Mucosa of rectum (tissue), 2 donors: ENCODE measurements around the gene ASCL2.

ENCODE experiments used
- H3K27ac ChIP-seq, 2 donors: one replicate each; pipeline ENCODE4 v1.7.0; 2013; ENCODE audit warnings: inconsistent platforms in 2 of 2, low read depth in 2 of 2, low read length in 2 of 2
- H3K27me3 ChIP-seq, 2 donors: one replicate each; pipeline ENCODE4 v1.7.0; 2013; ENCODE audit warnings: low read length in 2 of 2; ENCODE audit not compliant: control insufficient read depth in 2 of 2, insufficient read depth in 2 of 2
- H3K36me3 ChIP-seq, 2 donors: one replicate each; pipeline ENCODE4 v1.7.0; 2013; ENCODE audit warnings: low read length in 2 of 2; ENCODE audit not compliant: control insufficient read depth in 2 of 2, insufficient read depth in 2 of 2
- H3K4me1 ChIP-seq, 2 donors: one replicate each; pipeline ENCODE4 v1.7.0; 2013; ENCODE audit warnings: low read length in 2 of 2, mild to moderate bottlenecking in 1 of 2; ENCODE audit not compliant: control insufficient read depth in 2 of 2, insufficient read depth in 2 of 2
- H3K4me3 ChIP-seq, 2 donors: one replicate each; pipeline ENCODE4 v1.7.0; 2013; ENCODE audit warnings: low read length in 2 of 2
- H3K9ac ChIP-seq, 2 donors: one replicate each; pipeline ENCODE4 v1.7.0; 2013; ENCODE audit warnings: low read length in 2 of 2, low read depth in 1 of 2, mild to moderate bottlenecking in 1 of 2
- H3K9me3 ChIP-seq, 2 donors: one replicate each; pipeline ENCODE4 v1.7.0; 2013; ENCODE audit warnings: low read length in 2 of 2; ENCODE audit not compliant: control insufficient read depth in 2 of 2
- donor health status: healthy.
- donor health status: Normal muscosa, but diverticular disease.

ASCL2 gene

DNA sequence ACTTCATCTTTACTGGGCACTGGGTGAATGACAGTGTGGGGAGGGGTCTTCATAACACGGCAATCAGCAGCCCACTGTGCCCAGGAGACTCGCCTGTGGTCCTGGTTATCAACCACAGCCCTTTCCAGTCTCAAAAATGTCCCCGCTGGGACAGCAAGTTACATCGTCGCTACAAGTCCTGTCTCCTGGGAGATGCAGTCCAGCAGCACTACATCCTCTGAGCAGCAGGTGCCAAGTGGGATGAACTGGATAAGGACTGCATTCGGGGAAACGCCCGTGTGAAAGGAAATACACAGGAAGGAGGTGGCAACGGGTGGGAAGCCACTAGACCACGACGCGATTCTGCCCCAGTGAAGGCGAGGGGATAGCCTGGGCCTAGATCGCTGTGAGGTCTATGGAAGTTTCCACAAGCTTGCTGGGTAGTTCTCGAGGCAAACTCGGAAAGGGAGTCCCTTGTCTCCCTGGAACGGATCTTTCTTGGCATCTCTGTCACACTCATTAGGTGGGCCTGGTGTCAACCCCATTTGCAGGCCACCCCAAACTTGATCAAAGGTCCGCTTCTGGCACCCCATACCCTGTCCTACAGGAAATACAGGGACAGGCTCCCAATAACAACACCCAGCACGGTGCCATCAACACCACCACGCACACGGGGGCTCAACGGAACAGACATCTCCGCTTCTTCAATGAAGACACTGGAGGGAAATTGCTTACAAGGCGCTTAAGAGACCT, 4.4 kb downstream of the ASCL2 start:
- Histone ChIP-seq H3K9ac (no peak overlapping the region), H3K4me3 (peak overlapping the region in 1 of 2 donors; percentile 26), H3K27me3 (peaks cover 0 to 9% of the 10 kb centered on the region in 2 donors)

DNA sequence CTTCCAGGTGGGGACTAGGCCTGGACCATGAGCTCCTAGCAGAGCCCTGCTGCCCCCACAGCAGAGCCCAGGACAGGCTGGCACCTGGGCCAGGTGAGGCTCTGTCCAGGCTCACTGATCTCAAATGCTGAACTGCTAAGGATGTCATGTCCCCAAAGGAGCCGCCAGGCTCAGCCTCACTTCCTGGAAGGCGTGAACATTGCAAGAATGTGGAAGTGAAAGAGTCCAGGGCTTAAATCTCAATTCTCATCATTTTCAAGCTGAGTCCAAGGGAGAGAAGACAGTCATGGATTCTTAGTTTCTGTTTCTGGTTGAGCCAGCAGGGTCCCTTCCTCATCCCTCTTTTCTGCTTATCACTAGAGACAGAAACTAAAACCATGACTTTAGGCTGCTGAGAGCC, 5.0 kb downstream of the ASCL2 start:
- H3K36me3 ChIP-seq = no peaks in the 10 kb centered on the region
- no peak overlapping the region for H3K9ac ChIP-seq
- H3K27ac ChIP-seq = peak overlapping the region; percentile 32 to 52
- no peaks in the 10 kb centered on the region for H3K9me3 ChIP-seq
- H3K4me1 ChIP-seq = peaks cover 2 to 7% of the 10 kb centered on the region in 2 donors
- H3K27me3 ChIP-seq = peaks cover 0 to 3% of the 10 kb centered on the region in 2 donors
- peak overlapping the region in 1 of 2 donors; percentile 26 for H3K4me3 ChIP-seq

More for the DNA sequence above, 4.4 kb downstream of the ASCL2 start:
- H3K9me3 ChIP-seq = no peaks in the 10 kb centered on the region
- peaks cover 2 to 8% of the 10 kb centered on the region in 2 donors for H3K4me1 ChIP-seq
- H3K27ac ChIP-seq = peak overlapping the region; percentile 32 to 52
- no peaks in the 10 kb centered on the region for H3K36me3 ChIP-seq

DNA sequence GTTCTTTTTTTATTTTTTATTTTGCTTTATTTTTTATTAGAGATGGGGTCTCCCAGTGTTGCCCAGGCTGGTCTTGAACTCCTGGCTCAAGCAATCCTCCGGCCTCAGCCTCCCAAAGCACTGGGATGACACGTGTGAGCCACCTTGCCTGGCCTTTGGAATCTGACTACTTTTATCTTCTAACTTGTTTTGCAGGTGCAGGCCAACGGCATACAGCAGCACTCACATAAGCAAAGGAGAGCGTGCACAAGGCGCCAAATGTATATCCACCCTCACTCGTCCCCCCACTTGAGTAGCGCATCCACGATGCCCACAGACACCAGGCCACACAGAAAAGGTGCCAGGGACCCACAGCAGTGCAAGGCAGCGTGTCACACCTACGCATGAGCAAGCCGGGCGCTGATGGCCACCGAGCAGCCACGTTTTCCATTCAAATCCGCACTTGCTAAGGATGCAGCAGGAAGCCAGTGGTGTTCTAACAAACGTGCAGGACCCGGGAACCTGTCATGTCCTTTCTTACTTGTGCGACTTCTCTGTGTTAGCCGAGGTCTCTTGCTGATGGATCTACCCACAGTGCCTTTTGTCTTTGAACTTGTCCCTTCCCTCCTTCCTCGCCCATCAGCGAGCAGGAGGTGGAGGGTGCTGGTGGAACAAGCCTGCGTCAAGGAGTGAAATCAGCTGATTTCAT, 5.9 kb downstream of the ASCL2 start:
- Histone ChIP-seq H3K4me3 (no peak overlapping the region), H3K9ac (no peak overlapping the region), H3K27me3 (peaks cover 0 to 3% of the 10 kb centered on the region in 2 donors), H3K27ac (no peak overlapping the region), H3K36me3 (no peaks in the 10 kb centered on the region), H3K4me1 (peaks cover 0 to 2% of the 10 kb centered on the region in 2 donors), H3K9me3 (no peaks in the 10 kb centered on the region)

DNA sequence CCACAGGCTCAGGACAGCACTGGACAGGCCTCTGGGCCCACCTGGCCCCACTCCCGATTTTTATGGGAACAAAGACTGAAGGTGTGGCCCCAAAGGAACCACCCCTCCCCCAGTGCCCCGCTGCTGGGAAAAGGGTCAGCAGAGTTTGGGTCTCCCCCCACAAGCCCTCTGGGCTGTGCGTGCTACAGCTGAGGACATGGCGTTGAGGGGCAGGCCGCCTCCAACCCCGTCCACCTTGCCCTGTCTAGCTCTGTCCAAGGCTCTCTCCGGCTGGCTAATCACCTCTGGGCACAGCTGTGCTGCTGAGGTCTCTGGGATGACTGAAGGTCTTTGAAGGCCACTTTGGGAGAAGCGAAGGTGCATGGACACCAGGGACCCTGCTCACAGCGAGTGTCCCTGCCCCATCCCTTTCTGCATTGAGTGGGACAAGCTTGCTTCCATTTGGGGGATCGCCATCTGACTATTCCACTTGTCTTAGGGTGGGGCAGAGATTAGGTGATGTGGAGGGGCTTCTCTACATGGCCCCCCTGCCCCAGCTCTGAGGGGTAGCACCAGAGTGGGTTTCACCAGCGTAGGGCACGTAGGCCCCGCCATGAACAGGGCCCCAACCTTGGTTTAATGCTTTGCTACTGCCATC, 6.5 kb downstream of the ASCL2 start:
- Histone ChIP-seq H3K36me3 (no peaks in the 10 kb centered on the region), H3K27me3 (peaks cover 0 to 3% of the 10 kb centered on the region in 2 donors), H3K27ac (no peak overlapping the region)

DNA sequence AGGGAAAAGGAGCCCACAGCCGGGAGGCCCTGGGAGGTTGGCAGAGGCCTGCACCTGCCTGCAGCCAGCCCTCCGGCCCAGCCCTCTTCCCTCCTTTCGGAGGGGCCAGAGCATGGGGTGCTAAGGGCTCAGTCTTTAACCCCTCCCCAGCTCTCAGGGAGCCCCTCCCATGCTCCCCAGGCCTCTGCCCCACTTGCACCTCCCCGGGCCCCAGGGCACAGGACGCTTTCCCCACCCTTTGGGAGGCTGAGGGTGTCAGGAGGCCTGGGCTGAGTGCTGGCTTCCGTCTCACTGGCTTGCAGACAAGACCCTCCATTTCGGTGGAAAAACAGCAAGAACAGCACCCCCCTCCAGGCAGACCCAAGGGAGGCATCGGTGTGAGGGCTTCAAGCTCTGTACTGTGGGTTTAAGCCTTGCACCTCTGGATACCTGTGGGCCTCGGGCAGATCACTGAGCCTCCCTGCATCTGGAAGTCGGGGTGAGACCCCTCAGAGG, 7.3 kb downstream of the ASCL2 start:
- Histone ChIP-seq H3K4me1 (peaks cover 0 to 2% of the 10 kb centered on the region in 2 donors), H3K9ac (no peak overlapping the region), H3K27ac (no peak overlapping the region), H3K27me3 (peaks cover 0 to 2% of the 10 kb centered on the region in 2 donors), H3K4me3 (no peak overlapping the region), H3K9me3 (no peaks in the 10 kb centered on the region), H3K36me3 (no peaks in the 10 kb centered on the region)

More for the DNA sequence above, 6.5 kb downstream of the ASCL2 start:
- H3K9me3 ChIP-seq = no peaks in the 10 kb centered on the region
- H3K4me1 ChIP-seq = peaks cover 0 to 2% of the 10 kb centered on the region in 2 donors
- H3K4me3 ChIP-seq = no peak overlapping the region
- no peak overlapping the region for H3K9ac ChIP-seq

DNA sequence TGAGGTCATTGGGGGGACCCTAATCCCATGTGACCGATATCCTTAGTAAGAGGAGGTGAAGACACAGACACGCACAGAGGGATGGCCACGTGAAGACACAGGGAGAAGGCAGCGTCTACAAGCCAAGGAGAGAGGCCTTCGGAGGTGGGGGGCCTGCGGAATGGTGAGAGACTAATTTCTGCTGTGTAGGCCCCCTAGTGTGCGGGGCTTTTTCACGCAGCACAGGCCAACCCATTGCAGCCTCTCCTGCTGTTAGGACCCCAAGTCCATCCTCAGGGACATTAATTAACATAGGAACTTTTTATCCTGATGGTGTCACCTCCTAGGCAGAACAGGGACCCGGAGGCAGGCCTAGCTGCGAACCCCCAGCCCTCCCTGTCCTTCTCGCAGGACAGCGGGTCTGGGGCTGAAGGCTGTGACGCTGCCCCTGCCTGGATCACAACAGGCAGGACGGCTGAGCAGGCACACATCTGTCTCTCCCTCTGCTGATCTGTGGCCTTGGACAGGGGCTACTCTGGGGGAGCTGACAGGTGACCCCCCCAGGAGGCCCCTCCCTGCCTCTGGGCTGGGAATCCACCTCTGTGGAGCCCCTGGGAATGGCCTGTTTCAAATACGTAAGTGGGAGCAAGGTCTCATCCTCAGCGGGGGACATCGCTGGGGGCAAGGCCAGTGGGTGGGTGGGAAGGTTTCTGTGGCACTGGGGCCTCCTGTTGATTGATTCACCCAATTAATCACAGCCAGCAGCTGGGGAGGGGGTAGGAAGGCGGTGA, 7.9 kb downstream of the ASCL2 start:
- Histone ChIP-seq H3K4me1 (peaks cover 0 to 2% of the 10 kb centered on the region in 2 donors), H3K9me3 (no peaks in the 10 kb centered on the region), H3K27me3 (no peaks in the 10 kb centered on the region), H3K9ac (no peak overlapping the region), H3K4me3 (no peak overlapping the region), H3K27ac (no peak overlapping the region), H3K36me3 (no peaks in the 10 kb centered on the region)

DNA sequence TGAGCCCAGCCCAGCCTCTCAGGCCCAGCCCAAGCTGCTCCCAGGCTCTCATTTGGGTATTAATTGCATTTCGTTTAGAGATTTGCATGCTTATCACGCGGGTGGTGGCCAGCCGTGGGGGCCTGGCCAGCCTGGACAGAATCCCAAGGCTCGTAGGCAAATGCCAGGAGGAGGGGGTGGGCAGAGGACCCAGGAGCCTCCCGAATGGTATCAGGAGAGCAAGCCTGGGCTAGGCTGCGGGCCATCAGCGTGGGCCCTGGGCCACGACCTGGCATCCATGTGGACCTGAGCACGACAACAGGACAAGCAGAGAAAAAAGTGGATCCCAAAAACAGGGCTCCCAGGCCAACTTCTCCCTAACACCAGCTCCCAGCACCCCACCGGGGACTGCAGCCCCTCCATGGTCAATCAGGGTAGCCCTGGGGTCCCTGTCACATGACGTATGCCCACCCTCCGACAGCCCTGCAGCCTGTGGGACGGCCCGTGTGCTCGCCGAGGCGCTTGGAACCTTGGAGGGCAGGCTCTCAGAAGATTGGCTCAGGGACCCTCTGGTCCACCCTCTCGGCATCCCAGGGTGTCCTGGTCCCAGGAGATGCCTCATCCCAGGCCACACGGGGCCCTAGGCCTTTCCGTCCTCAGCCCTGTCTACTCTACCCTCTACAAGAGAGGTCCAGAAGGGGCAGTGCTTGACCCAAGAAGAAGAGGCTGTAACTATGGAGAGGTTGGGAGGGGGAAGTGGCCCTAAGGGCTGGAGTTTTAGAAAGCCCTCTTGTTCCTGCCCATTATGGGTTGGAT, 8.8 kb downstream of the ASCL2 start:
- Histone ChIP-seq H3K36me3 (no peaks in the 10 kb centered on the region), H3K9me3 (no peaks in the 10 kb centered on the region), H3K4me1 (peaks cover 0 to 2% of the 10 kb centered on the region in 2 donors), H3K27me3 (no peaks in the 10 kb centered on the region), H3K4me3 (no peak overlapping the region), H3K27ac (no peak overlapping the region), H3K9ac (no peak overlapping the region)

DNA sequence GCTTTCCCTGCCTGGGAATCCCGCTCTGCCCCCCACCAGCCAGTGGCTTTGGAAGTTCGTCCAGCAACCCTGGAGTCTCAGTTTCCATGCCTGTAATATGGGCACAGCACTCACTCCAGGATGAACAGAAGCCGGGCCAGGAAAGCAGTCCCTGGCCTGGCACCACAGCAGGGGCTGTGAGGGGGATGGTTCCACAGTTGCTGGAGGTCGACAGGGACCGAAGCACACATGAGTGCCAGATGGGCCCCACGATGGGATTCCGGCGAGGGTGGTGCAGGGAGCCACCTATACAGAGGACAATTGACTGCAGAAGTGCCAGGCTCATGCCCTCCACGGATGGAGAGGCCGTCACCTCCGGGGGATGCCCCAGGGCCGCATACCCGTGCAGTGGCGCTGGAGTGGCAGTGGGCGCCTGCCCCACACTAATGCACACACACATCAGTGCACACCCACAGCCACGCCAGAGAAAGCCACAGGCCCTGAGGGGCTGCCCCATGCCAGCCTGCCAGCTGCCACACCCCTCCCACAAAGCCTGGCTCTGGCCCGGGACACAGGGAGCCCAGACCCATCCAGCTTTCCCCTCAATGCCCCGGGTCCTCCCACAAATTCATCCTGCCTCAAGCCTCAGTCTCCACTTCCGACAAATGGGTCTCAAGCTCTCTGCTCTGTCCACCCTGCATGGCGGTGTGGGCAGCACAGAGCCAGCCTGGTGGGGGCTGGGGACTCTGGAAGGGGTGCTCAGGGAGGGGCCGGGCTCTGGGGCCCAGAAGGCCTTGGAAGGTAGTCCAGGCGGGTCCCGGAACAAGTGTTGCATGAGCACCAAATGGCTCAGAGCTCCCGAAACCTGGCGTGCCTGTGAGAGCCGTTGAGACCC, 9.7 kb downstream of the ASCL2 start:
- no peaks in the 10 kb centered on the region for H3K36me3 ChIP-seq
- H3K4me3 ChIP-seq = no peak overlapping the region
- H3K4me1 ChIP-seq = peaks cover 0 to 2% of the 10 kb centered on the region in 2 donors
- no peak overlapping the region for H3K9ac ChIP-seq
- H3K9me3 ChIP-seq = no peaks in the 10 kb centered on the region
- H3K27ac ChIP-seq = no peak overlapping the region
- no peaks in the 10 kb centered on the region for H3K27me3 ChIP-seq
